Heart right ventricle (tissue), 16 donors: ENCODE measurements around the gene TMEM86B. TPM values are rescaled to one million over a fixed set of nuclear protein-coding genes. Genes with fewer than 3 reads are reported as not detected.

ENCODE experiments used
- ATAC-seq, 8 donors: fragments of 200-7000 bp; cut with Tn5 transposase; one replicate each; pipeline ENCODE4 v1.9.1; 2020; ENCODE audit warnings: mild to moderate bottlenecking in 8 of 8, moderate library complexity in 8 of 8, moderate number of reproducible peaks in 1 of 8
- DNase-seq, 2 donors: peaks; one replicate each; pipeline ENCODE4 v3.0.0-alpha.2; 2020
- H3K27ac ChIP-seq, 10 donors: fragments of 200-600 bp; sonication (generic) in 2 of 10; one replicate each; pipeline versions ENCODE4 v1.5.0 to v1.8.0; 2020 to 2022; ENCODE audit warnings: mild to moderate bottlenecking in 3 of 10
- H3K27me3 ChIP-seq, 7 donors: fragments of 200-600 bp; one replicate each; pipeline ENCODE4 v1.8.0; 2021 to 2022; ENCODE audit warnings: mild to moderate bottlenecking in 2 of 7
- H3K36me3 ChIP-seq, 9 donors: fragments of 200-600 bp; sonication (generic) in 1 of 9; one replicate each; pipeline versions ENCODE4 v1.5.0 to v1.8.0; 2020 to 2022; ENCODE audit warnings: mild to moderate bottlenecking in 2 of 9
- H3K4me1 ChIP-seq, 9 donors: fragments of 200-600 bp; sonication (generic) in 1 of 9; one replicate each; pipeline versions ENCODE4 v1.5.0 to v1.8.0; 2020 to 2022; ENCODE audit warnings: mild to moderate bottlenecking in 4 of 9
- H3K4me3 ChIP-seq, 10 donors: fragments of 200-600 bp; sonication (generic) in 2 of 10; one replicate each; pipeline versions ENCODE4 v1.5.0 to v1.8.0; 2020 to 2022; ENCODE audit warnings: mild to moderate bottlenecking in 7 of 10, moderate library complexity in 2 of 10
- H3K9me3 ChIP-seq, 11 donors: fragments of 200-600 bp in 10 of 11; sonication (generic) in 2 of 11; one replicate each; pipeline versions ENCODE4 v1.5.0 to v1.8.0; 2013 to 2022; ENCODE audit warnings: mild to moderate bottlenecking in 2 of 11, control low read depth in 1 of 11, moderate library complexity in 1 of 11
- WGBS, 2 donors: extraction: QIAGEN DNeasy Blood & Tissue Kit; methylation state at CpG; one replicate each; pipeline ENCODE4 v1.1.7; 2013; ENCODE audit warnings: inconsistent platforms in 1 of 2; 5-methylcytosine and 5-hydroxymethylcytosine counted together
- intact Hi-C, 10 donors: fragments of 100-400 bp; cut with DNase I; formaldehyde crosslinking; loops; one replicate each; pipeline versions ENCODE4 v1.11.1 to v1.14.2; 2022
- polyA plus RNA-seq, 2 donors: library from polyadenylated mRNA; stranded (reverse); fragments of 200-250 nt; gene quantifications; one replicate each; pipeline ENCODE4 v1.2.3, GENCODE V29; 2013
- total RNA-seq, 10 donors: library from RNA; stranded (reverse); fragmentation: NEBNext Ultra II Directional in 3 of 10; extraction: Animal tissue kit (Norgen Biotek cat#: 25700) in 3 of 10; gene quantifications; one replicate each; pipeline versions ENCODE4 v1.2.1 to v1.2.4, GENCODE V29; 2021 to 2023
- TF ChIP-seq, protein P1 (sequence below), 9 donors: fragments of 200-600 bp; sonication (generic) in 2 of 9; IDR thresholded peaks; one replicate each; pipeline versions ENCODE4 v1.5.0 to v1.8.0; 2021 to 2022; ENCODE audit warnings: antibody characterized with exemption in 9 of 9, mild to moderate bottlenecking in 5 of 9, moderate library complexity in 1 of 9
- donor health status: Arrhythmogenic right ventricular cardiomyopathy.
- donor health status: ischemic (EF 13 %, LVEDD 7.1; RV severe dilation, severe dysfunction).
- donor health status: healthy with polysubstance abuse.
- donor health status: DM: no; HTN: yes; CAD: no.
- donor health status: DM: no; HTN: no; CAD: no.
- donor health status: ischemic (EF 25% LVEDD 6.9; RV normal size, moderate dysfunction).
- donor health status: ischemic (EF 25% LVEDD 5.7; RV mildly dilated, moderate dysfunction).
- donor health status: healthy.
- donor health status: DM: yes; HTN: yes; CAD: no.
- donor health status: Ischemic cardiomyopathy.
- donor health status: ischemic (EF 35%, LVEDD 5.7; RV mildly dilated, moderate dysfunction).
- donor health status: nonischemic (EF 11% LVEDD 7.7; RV severe dilation, severe dysfunction).
- donor health status: DM: yes; HTN: yes; CAD: no.
- donor health status: PGD.
- donor health status: ischemic (EF 29% LVEDD 5.4; RV normal size, mild dysfunction).
- donor health status: nonischemic (EF 23%, LVEDD 6.1; RV moderate dilation, normal function).

TMEM86B gene
- total and polyA plus RNA-seq, 12 donors, result 0.77 to 5.9 (median 2.0) TPM

DNA sequence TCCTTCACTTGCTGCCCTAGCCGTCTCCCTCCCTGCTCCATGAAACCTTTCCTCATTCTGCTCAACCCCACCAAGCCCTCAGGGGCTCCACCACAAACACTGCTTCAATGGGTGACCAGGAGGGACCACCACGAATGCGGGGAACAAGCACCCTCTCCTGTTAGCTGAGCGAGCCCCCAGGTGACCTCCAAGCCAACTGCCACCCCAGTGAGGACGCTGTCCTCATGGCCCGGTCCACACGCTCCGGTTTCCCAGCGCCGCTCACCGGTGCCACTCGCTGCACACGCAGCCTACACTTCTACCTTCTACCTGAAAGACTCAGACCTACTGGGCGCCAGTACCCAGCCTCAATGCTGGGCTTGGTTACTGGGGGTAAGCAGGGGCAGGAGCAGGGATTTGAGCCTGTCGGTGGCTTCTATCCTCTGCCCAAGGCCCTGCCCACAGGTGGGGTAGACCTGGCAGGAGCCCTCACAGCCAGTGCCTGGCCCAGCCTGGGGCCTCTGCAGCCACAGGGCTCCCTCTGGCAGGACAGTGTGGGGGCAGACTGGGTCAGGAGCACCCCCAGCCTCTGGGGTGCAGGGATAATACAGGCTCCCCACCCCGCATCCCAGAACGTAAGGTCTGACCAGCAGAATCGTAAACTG is 704 bp upstream of the TMEM86B start:
- intact Hi-C loops, result no loop called here
- ATAC-seq (no peak), DNase-seq (no peak)
- peaks cover 0 to 81% (median 47%) of the 10 kb centered on the region in 9 donors for H3K36me3 ChIP-seq
- TF ChIP-seq, protein P1, sequence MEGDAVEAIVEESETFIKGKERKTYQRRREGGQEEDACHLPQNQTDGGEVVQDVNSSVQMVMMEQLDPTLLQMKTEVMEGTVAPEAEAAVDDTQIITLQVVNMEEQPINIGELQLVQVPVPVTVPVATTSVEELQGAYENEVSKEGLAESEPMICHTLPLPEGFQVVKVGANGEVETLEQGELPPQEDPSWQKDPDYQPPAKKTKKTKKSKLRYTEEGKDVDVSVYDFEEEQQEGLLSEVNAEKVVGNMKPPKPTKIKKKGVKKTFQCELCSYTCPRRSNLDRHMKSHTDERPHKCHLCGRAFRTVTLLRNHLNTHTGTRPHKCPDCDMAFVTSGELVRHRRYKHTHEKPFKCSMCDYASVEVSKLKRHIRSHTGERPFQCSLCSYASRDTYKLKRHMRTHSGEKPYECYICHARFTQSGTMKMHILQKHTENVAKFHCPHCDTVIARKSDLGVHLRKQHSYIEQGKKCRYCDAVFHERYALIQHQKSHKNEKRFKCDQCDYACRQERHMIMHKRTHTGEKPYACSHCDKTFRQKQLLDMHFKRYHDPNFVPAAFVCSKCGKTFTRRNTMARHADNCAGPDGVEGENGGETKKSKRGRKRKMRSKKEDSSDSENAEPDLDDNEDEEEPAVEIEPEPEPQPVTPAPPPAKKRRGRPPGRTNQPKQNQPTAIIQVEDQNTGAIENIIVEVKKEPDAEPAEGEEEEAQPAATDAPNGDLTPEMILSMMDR (IDR thresholded peaks at IDR 0.05), result no peak
- WGBS, 2 donors, result 95% methylated on average over 18 of the region's 18 CpGs
- H3K9me3 ChIP-seq, result no peaks in the 10 kb centered on the region
- no peaks in the 10 kb centered on the region for H3K27me3 ChIP-seq
- peaks cover 0 to 23% (median 13%) of the 10 kb centered on the region in 9 donors for H3K4me1 ChIP-seq
- peak overlapping the region in 3 of 10 donors; percentile 13 to 71 (median 20) for H3K27ac ChIP-seq
- no peak overlapping the region for H3K4me3 ChIP-seq

DNA sequence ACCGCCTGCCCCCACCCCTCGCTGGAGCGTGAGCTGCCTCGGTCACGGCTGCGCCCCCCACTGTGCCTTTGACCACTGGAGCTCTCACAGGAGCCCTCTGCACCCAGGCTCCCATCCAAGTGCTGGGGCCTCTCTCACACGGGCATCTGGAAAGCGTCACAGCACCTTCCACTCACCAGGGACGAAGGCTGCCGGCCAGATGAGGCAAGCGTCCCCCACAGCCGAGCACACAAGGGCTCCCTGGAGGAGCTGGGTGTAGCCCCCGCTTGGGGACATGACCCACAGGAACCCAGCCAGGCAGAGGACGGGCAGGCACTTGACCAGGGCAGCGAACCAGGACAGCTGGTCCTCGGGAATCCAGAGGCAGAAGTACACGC is 560 bp downstream of the TMEM86B start:
- peaks cover 0 to 75% (median 35%) of the 10 kb centered on the region in 9 donors for H3K36me3 ChIP-seq

DNA sequence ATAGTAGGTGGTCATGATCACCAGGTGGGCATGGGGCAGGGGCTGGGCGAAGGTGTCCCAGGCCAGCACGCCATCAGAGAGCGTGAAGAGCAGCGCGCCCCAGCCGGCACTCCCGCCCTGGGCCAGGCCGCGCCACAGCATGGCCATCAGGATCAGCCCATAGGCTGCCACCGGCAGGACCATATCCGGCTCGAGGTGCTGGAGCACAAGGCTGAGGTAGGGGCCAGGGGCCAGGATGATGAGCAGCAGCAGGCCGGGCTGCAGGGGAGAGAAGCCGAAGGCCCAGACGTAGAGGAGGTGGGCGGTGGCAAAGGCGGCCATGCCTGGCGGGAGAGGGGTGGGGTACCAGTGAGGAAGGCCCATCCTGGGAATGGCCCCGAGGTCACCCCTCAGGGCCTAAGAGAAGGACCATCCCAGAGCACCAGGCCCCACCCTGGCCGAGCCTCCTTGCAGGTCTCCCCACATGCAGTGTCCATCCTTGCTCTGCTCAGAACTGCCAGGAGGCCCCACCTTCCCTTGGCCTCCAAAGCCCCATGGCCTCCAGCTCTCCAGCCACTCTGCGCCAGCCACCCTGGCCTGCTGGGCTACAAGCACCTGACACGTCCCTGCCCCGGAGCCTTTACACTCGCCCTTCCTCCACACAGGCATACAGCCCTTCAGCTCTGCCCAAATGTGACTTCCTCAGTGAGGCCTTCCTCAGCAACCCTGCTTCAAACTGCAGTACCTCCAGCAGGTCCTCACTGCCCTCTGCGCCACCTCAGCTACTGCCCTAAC is 1.1 kb downstream of the TMEM86B start:
- peak in 7 of 8 donors; percentile 4 to 57 (median 32) for ATAC-seq
- no peak for DNase-seq
- Histone ChIP-seq H3K4me1 (peaks cover 0 to 23% (median 13%) of the 10 kb centered on the region in 9 donors), H3K27me3 (no peaks in the 10 kb centered on the region), H3K27ac (peak overlapping the region in 8 of 10 donors; percentile 13 to 72 (median 46)), H3K36me3 (peaks cover 0 to 70% (median 30%) of the 10 kb centered on the region in 9 donors), H3K9me3 (no peaks in the 10 kb centered on the region), H3K4me3 (no peak overlapping the region)
- WGBS, 2 donors, result 84 to 90% methylated on average over 25 of the region's 25 CpGs
- TF ChIP-seq, protein P1 (IDR thresholded peaks at IDR 0.05), result no peak
- intact Hi-C loops, result no loop called here

More for the DNA sequence above, 560 bp downstream of the TMEM86B start:
- Histone ChIP-seq H3K4me1 (peaks cover 0 to 23% (median 13%) of the 10 kb centered on the region in 9 donors), H3K27ac (peak overlapping the region in 8 of 10 donors; percentile 13 to 72 (median 54)), H3K4me3 (no peak overlapping the region), H3K27me3 (no peaks in the 10 kb centered on the region), H3K9me3 (no peaks in the 10 kb centered on the region)
- TF ChIP-seq, protein P1 (IDR thresholded peaks at IDR 0.05), result no peak
- peak; percentile 71 to 73 for DNase-seq
- peak; percentile 72 to 91 (median 84) for ATAC-seq
- WGBS, 2 donors, result 35 to 51% methylated on average over 17 of the region's 17 CpGs
- intact Hi-C loops, result no loop called here

DNA sequence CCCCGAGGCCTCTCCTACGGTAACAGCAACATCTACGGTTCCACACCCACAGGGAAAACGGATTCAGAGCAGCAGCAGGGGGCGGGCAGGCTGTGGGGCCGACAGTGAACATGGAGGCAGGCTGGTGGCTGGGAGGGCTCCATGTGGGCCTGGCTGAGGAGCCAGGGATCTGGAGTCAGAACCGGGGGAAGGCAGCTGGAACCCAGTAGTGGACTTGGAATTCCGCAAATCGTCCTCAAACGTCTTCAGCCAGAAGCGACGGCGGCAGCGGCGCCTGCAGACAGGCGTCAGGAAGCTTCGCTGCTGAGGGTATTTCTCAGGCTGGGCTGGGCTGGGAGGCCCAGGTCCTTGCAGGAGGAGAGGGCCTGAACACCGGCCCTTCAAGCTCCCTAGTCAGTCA is 1.8 kb downstream of the TMEM86B start:
- WGBS, 2 donors, result 80 to 84% methylated on average over 18 of the region's 18 CpGs
- DNase-seq (no peak), ATAC-seq (no peak)
- TF ChIP-seq, protein P1 (IDR thresholded peaks at IDR 0.05), result no peak
- intact Hi-C loops, result no loop called here
- peaks cover 0 to 63% (median 23%) of the 10 kb centered on the region in 9 donors for H3K36me3 ChIP-seq
- H3K4me3 ChIP-seq, result no peak overlapping the region
- H3K27me3 ChIP-seq, result no peaks in the 10 kb centered on the region
- H3K4me1 ChIP-seq, result peaks cover 0 to 23% (median 13%) of the 10 kb centered on the region in 9 donors
- H3K9me3 ChIP-seq, result no peaks in the 10 kb centered on the region
- H3K27ac ChIP-seq, result no peak overlapping the region
